H9 (cell line): Measurements from ENCODE around the gene ARMCX2. TPM values are rescaled to one million over a fixed set of nuclear protein-coding genes. Genes with fewer than 3 reads are reported as not detected.

ENCODE experiments used
- DNase-seq: peaks from one replicate; pipeline ENCODE4 v3.0.0-alpha.2; 2017
- H2AFZ ChIP-seq: one replicate; pipeline ENCODE4 v1.6.1; 2013; ENCODE audit warnings: mild to moderate bottlenecking, low read length, control low read depth, moderate library complexity
- H2AK5ac ChIP-seq: 2 replicates; pipeline ENCODE4 v1.6.1; 2013; ENCODE audit warnings: low read length, control low read depth, mixed read lengths; ENCODE audit not compliant: insufficient read length
- H2BK120ac ChIP-seq: one replicate; pipeline ENCODE4 v1.6.1; 2013; ENCODE audit warnings: low read depth, mild to moderate bottlenecking, low read length, control low read depth, inconsistent platforms; ENCODE audit not compliant: poor library complexity, severe bottlenecking
- H2BK12ac ChIP-seq: 2 replicates; pipeline ENCODE4 v1.6.1; 2013; ENCODE audit warnings: low read length, control low read depth, mixed read lengths, low read depth; ENCODE audit not compliant: insufficient read length
- H2BK15ac ChIP-seq: 2 replicates; pipeline ENCODE4 v1.6.1; 2013; ENCODE audit warnings: low read depth, low read length, control low read depth
- H2BK20ac ChIP-seq: one replicate; pipeline ENCODE4 v1.6.1; 2013; ENCODE audit warnings: low read depth, mild to moderate bottlenecking, low read length, control low read depth, inconsistent platforms; ENCODE audit not compliant: poor library complexity, severe bottlenecking
- H2BK5ac ChIP-seq: 2 replicates; pipeline ENCODE4 v1.6.1; 2013; ENCODE audit warnings: low read length, control low read depth, mixed read lengths; ENCODE audit not compliant: insufficient read length
- H3K14ac ChIP-seq: 2 replicates; pipeline ENCODE4 v1.6.1; 2013; ENCODE audit warnings: low read length, control low read depth; ENCODE audit not compliant: insufficient read depth
- H3K18ac ChIP-seq: 2 replicates; pipeline ENCODE4 v1.6.1; 2013; ENCODE audit warnings: low read depth, mild to moderate bottlenecking, mixed read lengths, low read length, control low read depth; ENCODE audit not compliant: insufficient read length
- H3K23ac ChIP-seq: 2 replicates; pipeline ENCODE4 v1.6.1; 2013; ENCODE audit warnings: low read length, control low read depth, mixed read lengths, low read depth; ENCODE audit not compliant: insufficient read length
- H3K23me2 ChIP-seq: 2 replicates; pipeline ENCODE4 v1.6.1; 2013; ENCODE audit warnings: low read depth, mild to moderate bottlenecking, mixed read lengths, low read length, control low read depth; ENCODE audit not compliant: insufficient read length, poor library complexity, severe bottlenecking
- H3K27ac ChIP-seq: 2 replicates; pipeline ENCODE4 v1.5.1; 2013; ENCODE audit warnings: low read length, control low read depth, mixed read lengths, low read depth; ENCODE audit not compliant: insufficient read length
- H3K27me3 ChIP-seq: 2 replicates; pipeline ENCODE4 v1.6.1; 2013; ENCODE audit warnings: low read length, control low read depth, inconsistent platforms; ENCODE audit not compliant: insufficient read depth
- H3K4ac ChIP-seq: 2 replicates; pipeline ENCODE4 v1.6.1; 2013; ENCODE audit warnings: low read depth, mild to moderate bottlenecking, control low read depth, inconsistent platforms, low read length, moderate library complexity
- H3K4me1 ChIP-seq: 2 replicates; pipeline ENCODE4 v1.6.1; 2013; ENCODE audit warnings: low read length, control low read depth, inconsistent platforms; ENCODE audit not compliant: insufficient read depth
- H3K4me2 ChIP-seq: 2 replicates; pipeline ENCODE4 v1.6.1; 2013; ENCODE audit warnings: low read length, control low read depth, mixed read lengths; ENCODE audit not compliant: insufficient read length, insufficient read depth
- H3K56ac ChIP-seq: 2 replicates; pipeline ENCODE4 v1.6.1; 2013; ENCODE audit warnings: low read depth, mild to moderate bottlenecking, mixed read lengths, low read length, control low read depth; ENCODE audit not compliant: insufficient read length
- H3K79me1 ChIP-seq: 2 replicates; pipeline ENCODE4 v1.6.1; 2013; ENCODE audit warnings: low read depth, mild to moderate bottlenecking, moderate library complexity, low read length, control low read depth, inconsistent platforms; ENCODE audit not compliant: insufficient read depth, poor library complexity, severe bottlenecking
- H3K79me2 ChIP-seq: 2 replicates; pipeline ENCODE4 v1.6.1; 2013; ENCODE audit warnings: low read length, control low read depth, inconsistent platforms; ENCODE audit not compliant: insufficient read depth
- H3K9ac ChIP-seq: 2 replicates; pipeline ENCODE4 v1.6.1; 2013; ENCODE audit warnings: low read length, control low read depth, mixed read lengths; ENCODE audit not compliant: insufficient read length; ENCODE audit errors: extremely low read depth
- H3K9me3 ChIP-seq: one replicate; pipeline ENCODE4 v1.6.1; 2013; ENCODE audit warnings: low read depth, low read length, inconsistent platforms; ENCODE audit not compliant: control insufficient read depth
- H3T11ph ChIP-seq: one replicate; pipeline ENCODE4 v1.6.1; 2013; ENCODE audit warnings: mild to moderate bottlenecking, low read length, control low read depth, inconsistent platforms
- H4K20me1 ChIP-seq: one replicate; pipeline ENCODE4 v1.6.1; 2013; ENCODE audit not compliant: control insufficient read depth, insufficient read length, insufficient read depth
- H4K5ac ChIP-seq: 2 replicates; pipeline ENCODE4 v1.6.1; 2013; ENCODE audit warnings: low read depth, mild to moderate bottlenecking, mixed read lengths, low read length, control low read depth; ENCODE audit not compliant: insufficient read length
- H4K8ac ChIP-seq: replicated peaks from 2 replicates; pipeline ENCODE4 v1.6.1; 2013; ENCODE audit warnings: low read length, control low read depth, mixed read lengths, low read depth; ENCODE audit not compliant: insufficient read length
- H4K91ac ChIP-seq: 2 replicates; pipeline ENCODE4 v1.6.1; 2013; ENCODE audit warnings: low read depth, mild to moderate bottlenecking, moderate library complexity, mixed read lengths, low read length, control low read depth; ENCODE audit not compliant: insufficient read length
- H3K27ac Mint-ChIP-seq, 3 experiments: 2 replicates in 2 of 3; 3 replicates in 1 of 3; pipeline ENCODE4 v1.8.0; 2020 to 2021; ENCODE audit warnings: mixed read lengths in 3 of 3, mild to moderate bottlenecking in 1 of 3, moderate library complexity in 1 of 3
- H3K27me3 Mint-ChIP-seq: 2 replicates; pipeline ENCODE4 v1.8.0; 2021; ENCODE audit warnings: low read depth, mild to moderate bottlenecking, moderate library complexity, mixed read lengths
- H3K36me3 Mint-ChIP-seq, 3 experiments: 2 replicates in 2 of 3; 3 replicates in 1 of 3; pipeline ENCODE4 v1.8.0; 2020 to 2021; ENCODE audit warnings: low read depth in 3 of 3, mixed read lengths in 3 of 3; ENCODE audit not compliant: insufficient read depth in 1 of 3
- H3K4me1 Mint-ChIP-seq, 2 experiments: 2 replicates each; pipeline ENCODE4 v1.8.0; 2020; ENCODE audit warnings: mixed read lengths in 2 of 2
- H3K4me3 Mint-ChIP-seq, 2 experiments: 2 replicates in 1 of 2; 3 replicates in 1 of 2; pipeline ENCODE4 v1.8.0; 2020 to 2021; ENCODE audit warnings: mild to moderate bottlenecking in 2 of 2, mixed read lengths in 2 of 2, moderate library complexity in 1 of 2
- H3K9me3 Mint-ChIP-seq, 2 experiments: 2 replicates in 1 of 2; 3 replicates in 1 of 2; pipeline ENCODE4 v1.8.0; 2020; ENCODE audit warnings: mild to moderate bottlenecking in 2 of 2, mixed read lengths in 2 of 2, moderate library complexity in 1 of 2
- WGBS: extraction: QIAGEN DNeasy Blood & Tissue Kit; methylation state at CpG from one replicate; pipeline ENCODE4 v1.1.7; 2013; ENCODE audit warnings: missing lambda C conversion rate, low lambda C conversion rate, mixed read lengths; ENCODE audit not compliant: insufficient read length; ENCODE audit errors: extremely low coverage; 5-methylcytosine and 5-hydroxymethylcytosine counted together
- total RNA-seq: library from RNA; stranded (reverse); gene quantifications from 2 replicates; pipeline ENCODE4 v1.2.1, GENCODE V29; 2021
- TF ChIP-seq, protein P1 (sequence below): fragments of 200-600 bp; sonication (generic); conservative IDR thresholded peaks from 3 replicates; pipeline ENCODE4 v1.8.0; 2021; ENCODE audit warnings: antibody characterized with exemption, mild to moderate bottlenecking

The ARMCX2 gene
- total RNA-seq, 1 experiment from 2014 or later = 108 TPM

DNA sequence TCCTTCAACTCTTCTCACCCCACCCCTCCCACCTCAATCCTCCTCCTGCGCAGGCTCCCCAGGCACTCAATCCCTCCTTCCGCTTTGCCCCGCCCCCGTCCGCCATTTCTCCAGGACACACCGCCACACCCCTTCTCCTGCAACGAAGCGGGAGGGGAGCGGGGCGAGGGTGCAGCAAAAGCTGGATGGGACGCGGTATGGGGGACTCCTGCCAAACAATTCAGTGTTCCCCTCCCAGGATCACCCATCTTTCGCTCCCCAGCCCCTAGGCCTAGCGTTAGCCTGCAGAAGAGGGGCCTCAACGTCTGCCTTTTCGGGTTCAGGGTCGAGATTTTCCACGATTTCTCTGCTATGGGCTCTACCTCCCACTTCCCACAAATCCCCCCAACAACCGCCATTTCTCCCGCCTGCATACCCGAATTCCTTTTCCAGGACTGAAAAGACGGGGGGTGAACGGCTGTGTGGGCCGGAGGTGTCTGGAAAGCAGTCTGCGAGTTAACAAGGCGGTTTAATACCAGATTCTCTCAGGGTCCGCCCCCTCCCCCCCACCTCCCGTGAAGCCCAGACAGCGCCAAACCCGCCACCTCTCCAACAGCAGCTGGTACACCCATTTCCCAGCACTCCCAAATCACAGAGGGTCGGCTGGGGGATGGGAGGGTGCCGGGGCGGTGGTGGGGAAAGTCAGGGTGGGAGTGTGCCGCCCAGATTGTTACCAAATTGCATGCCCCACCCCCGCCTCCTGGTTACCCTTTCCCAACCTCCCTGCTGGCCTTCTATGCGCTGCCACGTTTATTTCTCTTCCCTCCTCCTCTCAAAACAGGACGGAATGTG is 774 bp downstream of the ARMCX2 start:
- Mint-ChIP-seq H3K9me3 (peaks cover 70 to 73% of the 10 kb centered on the region in 2 experiments), H3K36me3 (peaks cover 5 to 19% (median 12%) of the 10 kb centered on the region in 3 experiments; a peak in 6 of 7 replicates), H3K27ac (peak overlapping the region; percentile 70 to 86 (median 70); a peak in 4 of 7 replicates), H3K4me1 (peaks cover 0 to 16% of the 10 kb centered on the region in 2 experiments; a peak in 1 of 4 replicates), H3K27me3 (peaks cover 3% of the 10 kb centered on the region; the same call in 1 of the 2 replicates), H3K4me3 (peak overlapping the region; percentile 80 to 88)
- peak overlapping the region; percentile 45 for H3K4me2 ChIP-seq
- no peaks in the 10 kb centered on the region for H3K79me2 ChIP-seq
- no peak overlapping the region for H2BK15ac ChIP-seq
- H3K4ac ChIP-seq = no peak overlapping the region
- no peaks in the 10 kb centered on the region for H3K27me3 ChIP-seq
- no peak overlapping the region for H3K56ac ChIP-seq
- H2AFZ ChIP-seq = no peak overlapping the region
- DNase-seq = peak; percentile 73
- H3T11ph ChIP-seq = no peak overlapping the region
- peak overlapping the region; percentile 44 for H3K9ac ChIP-seq
- H3K18ac ChIP-seq = no peak overlapping the region
- no peak overlapping the region for H2BK5ac ChIP-seq
- no peaks in the 10 kb centered on the region for H3K79me1 ChIP-seq
- no peak overlapping the region for H3K27ac ChIP-seq
- no peak overlapping the region for H4K5ac ChIP-seq
- H2BK120ac ChIP-seq = no peak overlapping the region
- no peaks in the 10 kb centered on the region for H4K20me1 ChIP-seq
- WGBS = no CpG with 5 or more reads among the region's 38 CpGs
- H2AK5ac ChIP-seq = no peak overlapping the region
- H3K4me1 ChIP-seq = no peaks in the 10 kb centered on the region
- H4K91ac ChIP-seq = no peak overlapping the region
- H3K9me3 ChIP-seq = peaks cover 40% of the 10 kb centered on the region
- H2BK20ac ChIP-seq = no peak overlapping the region
- H2BK12ac ChIP-seq = no peak overlapping the region
- no peak overlapping the region for H3K23ac ChIP-seq
- no peak overlapping the region for H3K14ac ChIP-seq
- H3K23me2 ChIP-seq = no peaks in the 10 kb centered on the region
- TF ChIP-seq, protein P1, sequence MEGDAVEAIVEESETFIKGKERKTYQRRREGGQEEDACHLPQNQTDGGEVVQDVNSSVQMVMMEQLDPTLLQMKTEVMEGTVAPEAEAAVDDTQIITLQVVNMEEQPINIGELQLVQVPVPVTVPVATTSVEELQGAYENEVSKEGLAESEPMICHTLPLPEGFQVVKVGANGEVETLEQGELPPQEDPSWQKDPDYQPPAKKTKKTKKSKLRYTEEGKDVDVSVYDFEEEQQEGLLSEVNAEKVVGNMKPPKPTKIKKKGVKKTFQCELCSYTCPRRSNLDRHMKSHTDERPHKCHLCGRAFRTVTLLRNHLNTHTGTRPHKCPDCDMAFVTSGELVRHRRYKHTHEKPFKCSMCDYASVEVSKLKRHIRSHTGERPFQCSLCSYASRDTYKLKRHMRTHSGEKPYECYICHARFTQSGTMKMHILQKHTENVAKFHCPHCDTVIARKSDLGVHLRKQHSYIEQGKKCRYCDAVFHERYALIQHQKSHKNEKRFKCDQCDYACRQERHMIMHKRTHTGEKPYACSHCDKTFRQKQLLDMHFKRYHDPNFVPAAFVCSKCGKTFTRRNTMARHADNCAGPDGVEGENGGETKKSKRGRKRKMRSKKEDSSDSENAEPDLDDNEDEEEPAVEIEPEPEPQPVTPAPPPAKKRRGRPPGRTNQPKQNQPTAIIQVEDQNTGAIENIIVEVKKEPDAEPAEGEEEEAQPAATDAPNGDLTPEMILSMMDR = no peak
- H4K8ac ChIP-seq = no peak overlapping the region
